NCI-H526 treated with DMSO at 0.1 percent for 48 hours (cell line): ENCODE measurements around the gene HRH3.

ENCODE experiments used
- DNase-seq: peaks from one replicate; lab custom pipeline; 2025; lab: John Stamatoyannopoulos, UW

The HRH3 gene

DNA sequence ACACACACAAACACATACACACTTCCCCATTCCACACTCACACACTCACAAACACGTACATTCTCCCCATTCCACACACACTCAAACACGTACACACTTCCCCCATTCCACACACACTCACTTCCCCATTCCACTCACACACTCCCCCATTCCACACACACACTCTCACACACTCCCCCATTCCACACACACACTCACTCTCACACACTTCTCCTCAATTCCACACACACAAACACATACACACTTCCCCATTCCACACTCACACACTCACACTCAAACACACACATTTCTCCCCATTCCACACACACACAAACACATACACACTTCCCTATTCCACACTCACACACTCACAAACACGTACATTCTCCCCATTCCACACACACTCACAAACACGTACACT, 9.6 kb upstream of the HRH3 start:
- no peak for DNase-seq

GRCh38 chr20:62228982-62229545, 9.0 kb upstream of the HRH3 start:
- DNase-seq = no peak

DNA sequence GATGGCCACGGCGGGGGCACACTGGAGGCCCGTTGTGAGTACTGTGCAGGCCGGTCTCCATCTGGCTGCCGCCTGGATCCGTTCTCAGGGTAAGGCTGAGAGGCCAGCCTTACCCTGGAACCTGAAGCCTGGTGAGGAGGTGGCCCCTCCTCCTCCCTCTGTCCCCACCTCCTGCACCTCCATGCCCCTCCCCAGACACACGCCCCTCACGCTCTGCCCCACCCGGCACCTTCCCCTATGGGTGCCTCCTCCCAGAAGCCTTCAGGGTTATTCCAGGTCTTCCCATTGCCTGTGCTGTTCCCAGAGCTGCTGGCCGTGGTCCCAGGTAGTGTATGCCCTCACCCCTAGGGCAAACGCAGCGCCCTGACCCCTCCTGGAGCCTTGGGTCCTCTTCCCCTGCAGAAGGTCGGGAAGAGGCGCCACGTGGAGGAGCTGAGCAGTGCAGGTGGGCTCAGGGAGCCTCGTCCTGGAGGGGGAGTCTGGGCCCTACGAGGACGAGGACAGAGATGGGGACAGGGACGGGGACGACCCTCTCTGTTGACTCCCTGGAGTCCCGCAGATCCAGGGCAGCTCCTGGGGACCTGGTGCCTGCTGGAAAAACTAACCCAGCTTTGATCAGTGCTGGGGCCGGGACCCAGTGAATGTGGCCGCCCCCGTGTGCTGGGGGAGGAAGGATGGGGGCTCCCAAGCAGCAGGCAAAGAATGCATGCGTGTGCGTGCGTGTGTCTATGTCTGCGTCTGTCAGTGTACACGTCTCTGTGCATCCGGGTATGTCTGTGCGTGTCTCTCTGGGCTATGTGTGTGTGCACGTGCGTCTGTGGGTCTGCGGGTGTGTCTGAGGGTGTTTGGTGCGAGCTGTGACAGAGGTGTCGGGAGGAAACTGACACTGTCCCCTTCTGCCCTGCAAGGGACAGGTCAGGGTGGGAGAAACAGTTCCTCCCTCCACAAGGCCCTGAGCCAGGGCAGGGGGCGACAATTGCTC, 8.2 kb upstream of the HRH3 start:
- no peak for DNase-seq

GRCh38 chr20:62227591-62227976, 7.5 kb upstream of the HRH3 start:
- DNase-seq = no peak

- no peak for DNase-seq
These were observed 6.9 kb upstream of the HRH3 start for GRCh38 chr20:62226707-62227590.

DNA sequence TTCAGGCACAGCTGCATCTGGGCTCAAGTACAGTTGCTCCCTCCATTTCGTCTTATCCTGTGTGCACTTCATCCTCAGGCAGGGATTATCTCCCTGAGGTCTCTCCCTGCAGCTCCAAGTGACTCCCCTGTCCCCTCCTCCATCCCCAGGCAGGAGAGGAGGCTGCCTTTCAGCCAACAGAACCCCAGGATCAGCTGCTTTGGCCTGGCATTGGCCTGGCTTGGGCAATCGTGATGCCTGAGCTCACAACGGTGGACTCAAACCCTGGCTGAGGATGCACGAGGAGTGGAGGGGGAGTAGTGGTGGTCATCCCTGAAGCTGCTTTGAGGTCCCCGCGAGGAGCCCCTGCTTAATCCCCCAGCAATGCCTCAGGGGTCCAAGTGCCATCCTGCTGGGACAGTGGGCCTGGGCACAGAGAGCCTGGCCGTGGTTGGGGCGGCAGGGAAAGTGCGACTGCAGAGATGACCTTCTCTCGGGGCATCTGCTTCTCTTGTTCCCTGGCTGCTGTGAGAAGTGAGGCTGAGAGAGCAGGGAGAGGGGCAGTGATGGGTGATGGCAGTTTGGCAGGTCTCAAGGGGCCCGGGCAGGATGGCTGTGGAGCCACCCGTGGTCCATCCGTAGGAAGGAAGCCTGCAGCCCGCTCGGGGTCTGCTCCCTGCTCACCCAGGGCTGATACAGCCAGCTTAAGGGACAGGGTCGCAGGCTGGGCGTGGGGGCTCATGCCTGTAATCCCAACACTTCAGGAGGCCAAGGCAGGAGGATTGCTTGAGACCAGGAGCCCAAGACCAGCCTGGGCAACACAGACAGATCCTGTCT, 6.0 kb upstream of the HRH3 start:
- DNase-seq = no peak

DNA sequence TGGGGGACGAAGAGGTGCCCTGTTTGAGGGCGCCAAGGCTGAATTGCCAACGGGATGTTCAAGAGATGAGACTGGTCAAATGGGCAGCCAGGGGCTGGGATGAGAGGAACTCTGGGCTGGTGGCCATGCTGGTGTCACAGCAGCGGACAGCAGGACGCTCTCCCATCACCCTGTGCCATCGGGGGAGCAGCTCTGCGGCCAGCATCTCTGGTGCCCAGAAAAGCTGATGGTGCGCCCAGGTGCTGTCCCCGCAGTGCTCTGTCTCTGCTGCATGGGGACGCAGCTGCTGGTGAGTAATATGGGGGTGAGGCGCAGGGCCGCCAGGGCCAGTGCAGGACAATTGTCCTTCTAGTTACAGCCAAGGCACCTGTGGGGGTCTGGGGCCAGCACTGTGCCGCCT, 4.9 kb upstream of the HRH3 start:
- no peak for DNase-seq

DNA sequence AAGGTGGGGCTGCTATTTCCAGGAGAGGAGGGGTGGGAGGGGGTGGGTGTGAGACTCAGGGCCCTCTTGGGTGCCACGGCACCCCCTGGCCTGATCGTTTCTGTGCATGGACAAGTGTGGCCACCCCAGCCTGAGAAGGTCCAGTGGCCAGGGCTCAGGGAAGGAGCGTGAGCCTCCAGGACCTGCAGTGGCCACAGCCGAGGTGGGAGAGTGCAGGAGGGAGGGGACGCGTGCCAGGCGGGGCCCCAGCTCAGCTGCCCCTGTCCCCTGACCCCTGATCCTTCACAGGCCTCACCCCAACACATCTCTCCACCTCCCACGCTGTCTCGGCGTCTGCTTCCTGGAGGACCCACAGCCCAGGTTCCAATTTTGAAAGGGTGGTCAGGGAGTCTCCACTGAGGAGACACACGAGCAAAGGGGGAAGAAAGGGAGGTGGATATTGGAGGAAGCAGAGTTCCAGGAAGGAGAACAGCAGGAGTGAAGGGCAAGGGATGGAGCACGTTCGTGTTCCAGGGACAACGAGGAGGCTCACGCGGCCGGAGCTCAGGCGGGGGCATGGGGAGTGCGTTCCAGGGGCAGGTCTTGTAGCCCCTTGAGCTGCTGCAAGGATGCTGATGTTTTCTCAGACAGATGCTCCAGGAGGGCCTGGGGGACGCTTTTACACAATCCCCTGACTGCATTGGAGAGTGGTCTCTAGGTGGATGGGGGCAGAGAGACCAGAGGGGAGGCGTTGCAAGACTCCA, 4.2 kb upstream of the HRH3 start:
- no peak for DNase-seq

GRCh38 chr20:62223571-62223970, 3.5 kb upstream of the HRH3 start:
- no peak for DNase-seq

GRCh38 chr20:62222972-62223371, 2.9 kb upstream of the HRH3 start:
- no peak for DNase-seq

DNA sequence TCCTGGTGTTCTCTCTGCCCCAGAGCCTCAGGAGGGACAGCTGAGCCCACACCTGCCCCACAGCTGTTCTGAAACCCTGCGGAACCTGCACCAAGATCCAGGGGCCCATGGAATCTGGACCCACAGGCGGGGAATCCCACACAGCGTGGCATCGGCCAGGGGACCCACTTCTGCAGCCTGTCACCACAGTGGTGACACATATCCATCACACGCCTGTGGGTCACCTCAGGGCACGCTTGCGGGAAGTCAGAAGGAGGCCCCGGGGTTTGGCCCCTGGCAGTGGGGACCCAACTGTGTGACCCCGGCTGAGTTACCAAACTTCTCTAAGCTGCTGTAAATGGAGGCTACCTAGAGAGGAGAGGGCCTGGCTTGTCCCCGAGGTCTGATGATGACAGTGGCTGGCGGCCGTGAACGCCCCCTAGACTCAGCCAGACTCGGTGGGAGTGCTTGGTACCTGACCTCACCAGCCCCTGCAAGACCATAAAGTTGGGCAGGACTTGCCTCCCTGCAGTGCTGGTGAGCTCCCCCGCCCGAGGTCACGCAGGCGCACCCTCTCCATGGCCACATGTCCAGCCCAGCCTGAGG, 2.3 kb upstream of the HRH3 start:
- DNase-seq = no peak

DNA sequence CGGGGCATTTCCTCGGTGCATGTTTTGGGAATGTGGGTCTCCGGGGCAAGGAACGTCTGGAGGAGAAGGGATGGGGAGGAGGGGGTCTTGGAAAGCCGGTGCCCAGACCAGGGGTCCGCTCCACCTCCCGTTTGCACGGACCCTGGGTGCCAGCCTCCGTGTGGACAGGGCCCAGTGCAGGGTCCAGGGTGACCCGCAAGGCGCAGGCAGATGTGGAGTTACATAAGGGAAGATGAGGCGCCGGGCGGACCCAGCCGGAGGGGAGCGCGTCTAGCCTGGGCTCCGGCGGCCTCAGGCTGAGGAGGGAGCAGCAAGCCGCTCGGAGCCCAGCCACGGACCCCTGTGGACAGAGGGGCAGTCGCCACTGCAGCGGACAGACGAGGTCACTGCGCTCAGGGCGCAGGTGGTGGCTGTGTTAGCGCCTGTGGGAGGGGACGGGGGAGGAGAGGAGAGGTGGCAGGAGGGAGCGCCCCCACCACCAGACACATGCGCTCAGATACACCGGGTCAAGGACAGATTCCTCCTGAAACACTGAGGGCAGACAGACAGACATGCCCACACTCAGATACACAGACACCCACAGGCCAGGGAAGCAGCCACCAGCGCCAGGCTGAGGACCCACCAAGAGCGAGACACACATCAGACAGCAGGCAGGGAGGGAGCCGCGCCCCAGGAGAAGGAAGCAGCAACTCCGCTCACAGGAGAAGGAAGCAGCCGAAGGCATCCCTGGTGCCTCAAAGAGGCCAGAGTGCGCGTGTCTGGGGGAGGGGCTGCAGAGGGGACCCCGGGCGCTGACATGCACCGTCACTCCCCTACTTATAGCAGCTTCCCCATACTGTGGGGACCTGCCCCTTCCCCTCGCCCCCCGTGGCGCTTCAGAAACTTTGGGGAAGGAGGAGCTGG, 839 bp upstream of the HRH3 start:
- no peak for DNase-seq

- DNase-seq = peak; percentile 44
These were observed 732 bp downstream of the HRH3 start for GRCh38 chr20:62219101-62219991.

DNA sequence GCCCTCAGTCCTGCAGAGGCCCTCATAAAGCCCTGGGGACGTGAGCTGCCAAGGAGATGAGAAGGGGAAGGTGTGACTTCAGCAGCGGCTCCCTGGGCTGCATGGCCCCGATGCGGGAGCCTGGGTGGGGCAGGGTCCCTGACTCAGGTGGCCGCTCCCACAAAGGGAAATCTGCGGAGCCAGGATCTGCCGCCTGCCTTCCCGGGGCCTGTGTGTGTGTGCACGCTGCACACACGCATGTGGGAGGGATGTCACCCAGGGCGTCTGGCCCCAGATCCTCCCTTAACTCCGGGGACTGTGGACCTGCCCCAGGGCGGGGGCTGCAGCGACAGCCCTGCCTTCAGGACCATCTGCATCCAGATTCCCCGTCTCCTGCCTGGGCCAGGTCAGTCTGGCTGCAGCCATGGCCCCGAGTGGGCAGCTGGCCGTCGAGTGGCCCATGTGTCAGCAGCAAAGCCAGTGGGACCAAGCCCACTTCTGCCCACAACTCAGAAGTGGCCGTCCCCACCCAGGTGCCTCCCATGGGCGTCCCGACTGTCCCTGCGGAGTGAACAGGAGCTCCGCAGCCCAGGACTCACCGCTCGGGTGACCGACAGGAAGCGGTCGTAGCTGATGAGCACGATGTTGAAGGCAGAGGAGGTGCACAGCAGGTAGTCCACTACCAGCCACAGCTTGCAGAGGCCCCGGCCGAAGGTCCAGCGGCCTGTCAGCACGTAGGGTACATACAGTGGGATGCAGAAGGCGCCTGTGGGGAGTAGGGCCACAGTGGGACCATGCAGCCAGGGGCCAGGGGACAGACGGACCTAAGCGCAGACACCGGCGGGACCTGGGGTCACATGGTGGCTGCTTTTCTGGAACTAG, 1.9 kb downstream of the HRH3 start:
- no peak for DNase-seq

- no peak for DNase-seq
These were observed 3.2 kb downstream of the HRH3 start for GRCh38 chr20:62216636-62217566.

DNA sequence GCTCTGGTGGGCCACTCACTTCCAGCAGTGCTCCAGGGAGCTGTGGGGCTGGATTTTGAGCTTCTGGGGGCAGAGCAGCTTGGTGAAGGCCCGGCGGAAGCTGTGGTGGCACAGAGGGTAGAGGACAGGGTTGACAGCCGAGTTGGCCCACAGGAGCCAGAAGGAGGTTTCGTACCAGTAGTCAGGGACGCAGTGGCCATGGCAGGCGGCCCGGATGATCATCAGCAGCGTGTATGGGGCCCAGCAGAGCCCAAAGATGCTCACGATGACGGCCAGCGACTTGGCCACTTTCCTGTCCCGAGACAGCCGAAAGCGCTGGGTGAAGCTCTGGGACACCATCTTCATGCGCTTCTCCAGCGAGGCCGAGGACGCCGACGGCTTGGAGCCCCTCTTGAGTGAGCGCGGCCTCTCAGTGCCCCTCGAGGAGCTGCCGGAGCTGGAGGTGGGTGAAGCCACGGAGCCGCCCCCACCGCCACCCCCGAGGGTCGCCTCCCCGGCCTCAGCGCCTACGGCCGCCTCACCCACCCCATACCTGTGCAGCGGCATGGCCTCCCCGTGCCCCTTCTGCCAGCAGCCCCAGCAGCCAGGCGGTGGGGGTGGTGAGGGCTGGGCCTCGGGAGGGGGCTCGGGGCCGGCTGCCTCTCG, 4.0 kb downstream of the HRH3 start:
- DNase-seq = no peak
